Measurements from ENCODE around the gene DHX15.

GRCh38 chr4:24583451-24584210, 723 bp downstream of the DHX15 start:
- TF ChIP-seq POLR2AphosphoS5 (IDR thresholded peaks at IDR 0.05) (no peak), CTCF (IDR thresholded peaks at IDR 0.05) (no peak), POLR2A (IDR thresholded peaks at IDR 0.05) (no peak)
